Activated CD4-positive, CD25-positive, alpha-beta regulatory T cell treated with anti-CD3 and anti-CD28 coated beads, Interleukin-2, amount 50 U/mL, for 24 hours (primary cell): ENCODE measurements around the gene PAK2.
"Not testable (repeated sequence)": the region's sequence is repeated elsewhere in the genome, so short reads cannot be mapped to it uniquely, and the experiment has no call there.

ENCODE experiments used
- ATAC-seq, 2 donors: fragments of 150-1000 bp; cut with Tn5 transposase; one replicate each; pipeline ENCODE4 v1.10.0; 2021; ENCODE audit warnings: mild to moderate bottlenecking in 1 of 2, moderate library complexity in 1 of 2

Gene PAK2

DNA sequence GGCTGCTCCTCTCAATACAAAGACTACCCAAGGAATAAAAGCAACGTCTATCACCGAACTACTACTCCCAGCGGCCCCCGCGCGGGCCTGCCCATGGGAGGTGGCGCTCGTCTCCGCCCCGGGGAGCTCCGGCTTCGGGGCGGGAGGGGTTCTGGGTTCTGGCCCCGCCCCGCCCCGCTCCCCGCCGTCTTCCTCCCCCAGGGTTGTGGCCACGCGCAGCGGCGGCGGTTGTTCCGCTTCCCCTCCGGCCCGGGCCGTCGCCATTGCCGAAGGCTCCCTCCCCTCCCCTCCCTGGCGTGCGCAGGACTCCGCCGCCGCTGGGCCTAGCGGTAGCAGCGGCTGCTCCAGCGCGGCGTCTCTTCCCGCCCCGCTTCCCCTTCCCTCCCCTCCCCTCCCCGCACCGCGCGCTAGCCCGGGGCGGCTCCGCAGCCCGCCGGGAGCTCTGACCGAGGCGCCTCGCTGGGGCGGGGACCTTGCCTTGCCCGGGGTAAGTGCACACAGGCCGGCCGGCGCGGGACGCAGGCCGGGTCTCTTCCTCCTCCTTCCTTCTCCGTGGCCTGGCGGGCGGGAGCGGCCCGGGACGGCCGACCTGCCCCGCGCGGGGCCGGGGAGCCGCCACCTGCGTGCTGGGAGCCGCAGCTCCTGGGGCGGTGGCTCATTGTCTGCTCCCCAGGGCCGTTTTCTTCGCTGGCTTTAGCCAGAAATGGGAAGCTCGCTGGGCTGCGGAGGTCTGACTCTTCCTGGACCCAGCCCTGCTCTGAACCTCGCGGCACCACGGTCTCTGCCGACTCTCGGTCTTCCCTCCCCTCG lies at the start of gene PAK2:
TSS of gene PAK2 (plus strand) at position 187 of the 810 bp plus-strand sequence. CDS start 42,790 bp downstream, outside the sequence.
- peak; percentile 88 to 89 for ATAC-seq

DNA sequence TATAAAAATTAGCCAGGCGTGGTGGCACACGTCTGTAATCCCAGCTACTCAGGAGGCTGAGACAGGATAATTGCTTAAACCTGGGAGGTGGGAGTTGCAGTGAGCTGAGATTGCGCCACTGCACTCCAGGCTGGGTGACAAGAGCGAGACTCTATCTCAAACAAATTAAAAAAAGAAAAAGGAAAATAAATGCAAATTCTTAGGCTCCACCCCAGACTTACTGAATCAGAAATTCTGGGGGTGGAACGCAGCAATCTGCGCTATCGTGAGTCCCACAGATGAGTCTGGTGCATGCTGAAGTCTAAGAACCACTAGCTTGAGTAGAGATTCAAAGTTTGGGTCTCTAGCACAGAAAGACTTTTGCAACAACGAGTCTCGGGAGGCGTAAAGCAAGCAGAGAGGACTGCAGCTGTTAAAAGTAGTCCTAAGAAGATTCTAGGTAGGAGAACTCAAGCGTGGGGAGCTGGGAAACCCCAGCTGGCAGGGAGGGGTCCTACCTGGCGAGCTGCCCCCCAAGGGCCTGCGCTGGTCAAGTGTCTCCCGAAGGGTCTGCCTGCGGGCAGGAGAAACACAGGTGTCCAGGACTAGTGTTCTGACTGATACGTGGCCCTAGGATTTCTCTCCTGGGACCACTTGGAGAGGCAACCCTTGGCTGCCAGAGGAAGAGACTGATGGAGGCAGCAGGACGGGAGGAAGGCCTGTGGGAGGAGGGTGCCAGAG lies 49.6 kb upstream of the PAK2 start:
- ATAC-seq = no peak

DNA sequence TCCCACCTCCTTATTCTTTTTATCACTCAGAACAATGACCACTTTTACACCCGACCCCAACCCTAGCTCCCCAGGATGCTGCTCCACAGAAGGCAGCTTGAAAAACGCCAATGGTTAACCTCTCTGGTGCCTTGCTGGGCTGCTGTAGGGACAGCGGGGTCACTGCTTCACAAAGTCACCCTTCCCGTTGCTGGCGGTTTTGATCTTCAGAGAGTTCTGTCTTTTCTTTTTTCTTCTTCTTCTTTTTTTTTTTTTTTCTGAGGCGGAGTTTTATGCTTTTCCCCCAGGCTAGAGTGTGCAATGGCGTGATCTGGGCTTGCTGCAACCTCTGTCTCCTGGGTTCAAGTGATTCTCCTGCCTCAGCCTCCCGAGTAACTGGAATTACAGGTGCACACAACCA lies 48.3 kb upstream of the PAK2 start:
- ATAC-seq = no peak

DNA sequence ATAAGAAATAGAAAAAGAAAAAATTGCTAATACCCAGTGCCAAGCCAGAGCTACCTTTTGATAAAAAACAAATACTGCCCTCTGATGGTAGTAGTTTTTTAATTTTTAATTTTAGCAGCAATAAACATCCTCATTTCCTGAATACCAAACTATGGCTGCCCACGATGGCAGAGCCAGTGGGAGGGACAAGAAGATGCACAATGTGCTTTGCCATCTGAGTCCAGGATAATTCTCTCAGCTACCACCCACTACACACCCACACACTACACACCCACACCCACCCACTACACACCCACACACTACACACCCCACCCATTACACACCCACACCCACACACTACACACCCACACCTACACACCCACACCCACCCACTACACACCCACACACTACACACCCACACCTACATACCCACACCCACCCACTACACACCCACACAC lies 45.4 kb upstream of the PAK2 start:
- no peak for ATAC-seq

DNA sequence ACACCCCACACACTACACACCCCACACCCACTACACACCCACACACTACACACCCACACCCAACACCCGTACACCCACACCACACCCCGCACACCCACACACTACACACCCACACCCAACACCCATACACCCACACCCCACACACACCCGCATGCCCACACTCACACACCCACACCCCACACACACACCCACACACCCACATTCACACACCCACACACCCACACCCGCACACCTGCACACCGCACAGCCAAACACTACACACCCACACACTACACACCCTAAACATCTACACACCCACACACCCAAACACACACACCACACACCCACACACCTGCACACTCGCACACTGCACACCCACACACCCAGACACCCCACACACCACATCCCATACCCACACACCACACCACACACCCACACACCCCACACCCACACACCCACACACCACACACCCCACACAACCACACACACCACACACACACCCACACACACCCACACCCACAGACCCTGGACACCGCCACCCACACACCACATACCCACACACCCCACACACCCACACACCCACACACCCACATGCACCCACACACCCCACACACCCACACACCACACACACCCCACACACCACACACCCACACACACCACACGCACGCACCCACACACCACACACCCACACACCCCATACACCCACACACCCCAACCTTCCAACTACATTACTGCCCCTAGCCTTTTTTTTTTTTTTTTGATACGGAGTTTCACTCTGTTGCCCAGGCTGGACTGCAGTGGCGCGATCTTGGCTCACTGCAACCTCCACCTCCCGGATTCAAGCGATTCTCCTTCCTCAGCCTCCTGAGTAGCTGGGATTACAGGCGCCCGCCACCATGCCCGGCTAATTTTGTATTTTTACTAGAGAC lies 44.5 kb upstream of the PAK2 start:
- ATAC-seq = no peak

DNA sequence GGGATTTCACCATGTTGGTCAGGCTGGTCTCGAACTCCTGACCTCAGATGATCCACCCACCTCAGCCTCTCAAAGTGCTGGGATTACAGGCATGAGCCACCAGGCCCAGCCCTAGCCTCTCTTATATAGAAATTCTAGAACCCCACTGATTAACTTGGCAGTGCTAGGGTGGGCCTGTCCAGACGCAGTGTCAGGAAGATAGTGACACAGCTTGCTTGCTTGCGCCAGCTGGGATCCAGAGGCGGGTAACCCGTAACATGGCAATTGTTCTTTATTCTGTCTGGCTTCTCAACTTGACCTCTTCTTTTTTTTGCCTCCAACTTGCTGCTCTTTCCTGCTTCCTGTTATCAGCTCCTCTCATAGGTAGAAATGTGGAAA lies 43.8 kb upstream of the PAK2 start:
- ATAC-seq = no peak

DNA sequence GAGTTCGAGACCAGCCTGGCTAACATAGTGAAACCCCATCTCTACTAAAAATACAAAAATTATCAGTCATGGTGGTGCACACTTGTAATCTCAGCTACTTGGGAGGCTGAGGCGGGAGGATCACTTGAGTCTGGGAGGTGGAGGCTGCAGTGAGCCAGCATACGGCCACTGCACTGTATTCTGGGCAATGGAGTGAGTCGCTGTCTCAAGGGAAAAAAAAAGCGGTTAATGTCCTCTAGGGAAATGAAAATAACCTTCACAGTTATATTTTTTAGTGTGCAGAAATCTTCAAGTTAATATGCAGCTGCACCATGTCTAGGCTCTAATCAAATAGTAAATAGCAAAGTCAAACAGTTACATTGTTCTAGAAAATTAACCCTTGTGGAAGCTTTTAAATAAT lies 42.4 kb upstream of the PAK2 start:
- ATAC-seq = no peak

DNA sequence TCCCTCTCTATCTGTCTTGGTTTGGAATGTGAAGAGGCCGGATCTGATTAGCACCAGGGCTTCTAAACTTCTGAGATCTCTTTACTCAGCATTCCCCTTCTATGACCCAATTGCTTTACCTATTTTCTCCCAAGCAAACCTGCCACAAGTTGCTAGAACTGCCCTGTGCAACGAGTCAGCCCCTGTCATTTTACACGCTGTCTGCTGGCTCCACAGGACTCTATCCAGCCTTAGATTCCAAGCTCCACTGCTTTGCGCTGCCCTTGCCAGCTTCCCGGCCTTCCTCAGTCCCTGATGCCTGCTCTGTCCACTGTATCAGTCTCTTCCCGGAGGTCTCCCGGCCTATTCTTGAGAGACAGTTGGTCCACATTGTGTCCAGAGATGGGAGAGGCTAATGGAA lies 39.9 kb upstream of the PAK2 start:
- ATAC-seq = no peak

DNA sequence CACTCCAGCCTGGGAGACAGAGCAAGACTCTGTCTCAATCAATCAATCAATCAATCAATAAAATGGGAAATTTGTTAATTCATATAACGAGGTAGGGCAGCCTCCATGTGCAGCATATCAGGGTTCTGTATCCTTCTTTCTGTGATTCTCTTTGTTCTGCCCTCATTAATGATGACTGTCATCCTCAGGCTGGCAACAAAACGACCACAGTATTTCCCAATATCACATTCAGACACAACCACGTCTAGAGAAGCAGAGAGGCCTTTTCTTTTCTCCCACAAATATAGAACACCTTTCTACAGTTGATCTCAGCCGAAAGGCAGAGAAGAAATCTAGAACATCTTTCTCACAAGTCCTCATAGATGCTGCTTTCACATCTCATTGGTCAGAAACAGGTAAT lies 38.9 kb upstream of the PAK2 start:
- no peak for ATAC-seq

DNA sequence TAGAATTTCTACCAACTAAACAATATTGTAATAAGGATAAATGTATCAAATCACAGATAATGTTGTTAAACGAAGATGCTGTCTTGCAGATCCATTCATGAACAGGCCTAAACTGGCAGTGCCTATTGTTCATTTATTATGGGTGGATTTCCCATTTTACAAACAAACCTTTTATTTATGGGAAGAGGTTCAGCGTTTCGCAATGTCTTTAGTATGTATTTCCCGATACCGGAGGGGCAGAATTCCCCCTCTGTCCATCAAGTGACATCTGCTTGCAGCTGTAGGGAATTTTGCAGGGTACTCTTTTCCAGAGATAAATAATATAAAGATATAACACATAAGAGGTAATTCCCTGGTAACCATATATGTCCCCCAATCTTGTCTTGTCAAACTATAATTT lies 33.3 kb upstream of the PAK2 start:
- no peak for ATAC-seq

DNA sequence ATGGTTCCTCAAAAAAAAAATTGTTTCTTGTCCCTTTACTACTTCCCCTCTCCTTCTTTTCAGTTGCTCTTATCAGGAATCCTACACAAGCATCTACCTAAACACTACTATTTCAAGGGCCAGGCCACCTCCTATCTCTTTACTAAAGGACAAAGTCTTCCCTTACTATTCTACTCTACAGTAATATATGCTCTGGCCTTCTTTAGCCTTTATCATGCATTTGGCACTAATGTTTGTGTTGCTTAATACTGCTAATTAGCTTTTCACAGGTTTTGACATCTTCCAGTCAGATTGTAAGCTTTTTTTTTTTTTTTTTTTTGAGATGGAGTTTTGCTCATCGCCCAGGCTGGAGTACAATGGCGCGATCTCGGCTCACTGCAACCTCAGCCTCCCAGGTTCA lies 32.9 kb upstream of the PAK2 start:
- ATAC-seq = no peak

DNA sequence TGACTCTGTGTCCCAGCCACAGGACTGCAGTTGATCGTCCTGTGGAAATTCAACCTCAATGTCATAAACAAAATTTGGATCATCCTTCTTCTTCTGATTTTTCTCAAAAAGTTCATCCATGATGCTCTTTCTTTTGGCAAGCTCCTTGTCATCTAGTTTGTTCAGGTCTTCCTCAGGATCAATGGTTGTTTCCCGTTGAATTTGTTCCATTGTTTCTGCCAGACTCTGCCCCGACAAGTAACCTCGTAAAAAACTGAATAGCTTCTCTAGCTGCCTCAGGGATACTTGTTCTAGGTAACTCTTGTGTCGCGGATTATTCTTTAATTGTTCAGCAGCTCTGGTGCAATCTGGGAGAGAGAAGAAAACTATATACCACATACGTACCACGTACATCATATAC lies 32.1 kb upstream of the PAK2 start:
- no peak for ATAC-seq

DNA sequence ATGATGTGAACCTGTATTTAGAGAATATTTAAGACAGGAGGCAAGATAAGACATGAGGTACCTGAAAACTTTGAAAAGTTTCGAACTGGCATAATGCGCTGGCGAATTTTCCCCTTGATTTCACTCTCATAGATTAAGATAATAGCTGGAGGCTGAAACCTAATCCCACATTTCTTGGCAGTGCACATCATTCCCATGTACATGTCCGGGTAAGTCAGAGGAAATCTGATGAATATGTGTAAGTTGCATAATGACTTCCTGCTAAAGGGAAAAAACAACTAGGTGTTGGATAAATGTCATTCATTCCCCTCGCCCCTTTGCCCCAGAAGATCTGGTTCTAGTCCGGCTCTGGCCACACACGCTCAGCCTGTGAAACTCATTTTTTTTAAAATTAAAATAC lies 31.2 kb upstream of the PAK2 start:
- no peak for ATAC-seq

DNA sequence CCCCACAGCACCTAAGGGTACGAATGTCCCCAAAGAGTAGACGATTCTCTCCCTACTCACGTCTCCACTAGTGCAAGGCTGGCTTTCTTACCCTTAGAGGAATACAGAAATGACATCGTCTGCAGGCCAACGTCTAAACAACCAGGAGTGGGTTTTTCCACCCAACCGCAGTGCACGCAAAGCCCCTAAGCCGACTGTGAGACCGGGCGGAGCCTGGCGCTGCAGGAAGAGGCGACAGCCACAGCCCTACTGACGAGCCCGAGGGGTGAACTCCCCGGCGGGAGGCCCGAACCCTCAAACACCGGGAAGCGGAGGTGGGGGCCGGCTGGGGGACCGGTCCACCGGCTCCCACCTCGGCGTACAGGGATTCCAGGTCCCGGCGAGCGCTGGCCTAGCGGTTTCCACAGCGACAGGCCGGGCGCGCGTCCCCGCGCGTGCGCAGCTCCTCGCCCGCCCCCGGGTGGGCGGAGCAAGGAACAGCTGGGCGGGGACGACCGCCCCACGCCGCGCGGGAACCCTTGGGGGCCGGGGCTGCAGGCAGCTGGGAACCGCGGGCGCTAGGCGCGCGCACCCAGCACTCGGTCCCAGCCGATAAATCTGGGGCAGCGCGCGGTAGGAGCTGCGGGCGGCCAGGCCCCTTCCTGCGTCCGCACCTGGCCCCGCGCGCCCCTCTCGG lies 27.7 kb upstream of the PAK2 start, which contains the start of the genes CEP19 and PIGX:
TSS of gene CEP19 (minus strand) at position 413 of the 676 bp plus-strand sequence. CDS start 3,593 bp downstream, outside the sequence.
TSS of gene PIGX (plus strand) at position 540 of the 676 bp plus-strand sequence.
- ATAC-seq = peak; percentile 85 to 88

DNA sequence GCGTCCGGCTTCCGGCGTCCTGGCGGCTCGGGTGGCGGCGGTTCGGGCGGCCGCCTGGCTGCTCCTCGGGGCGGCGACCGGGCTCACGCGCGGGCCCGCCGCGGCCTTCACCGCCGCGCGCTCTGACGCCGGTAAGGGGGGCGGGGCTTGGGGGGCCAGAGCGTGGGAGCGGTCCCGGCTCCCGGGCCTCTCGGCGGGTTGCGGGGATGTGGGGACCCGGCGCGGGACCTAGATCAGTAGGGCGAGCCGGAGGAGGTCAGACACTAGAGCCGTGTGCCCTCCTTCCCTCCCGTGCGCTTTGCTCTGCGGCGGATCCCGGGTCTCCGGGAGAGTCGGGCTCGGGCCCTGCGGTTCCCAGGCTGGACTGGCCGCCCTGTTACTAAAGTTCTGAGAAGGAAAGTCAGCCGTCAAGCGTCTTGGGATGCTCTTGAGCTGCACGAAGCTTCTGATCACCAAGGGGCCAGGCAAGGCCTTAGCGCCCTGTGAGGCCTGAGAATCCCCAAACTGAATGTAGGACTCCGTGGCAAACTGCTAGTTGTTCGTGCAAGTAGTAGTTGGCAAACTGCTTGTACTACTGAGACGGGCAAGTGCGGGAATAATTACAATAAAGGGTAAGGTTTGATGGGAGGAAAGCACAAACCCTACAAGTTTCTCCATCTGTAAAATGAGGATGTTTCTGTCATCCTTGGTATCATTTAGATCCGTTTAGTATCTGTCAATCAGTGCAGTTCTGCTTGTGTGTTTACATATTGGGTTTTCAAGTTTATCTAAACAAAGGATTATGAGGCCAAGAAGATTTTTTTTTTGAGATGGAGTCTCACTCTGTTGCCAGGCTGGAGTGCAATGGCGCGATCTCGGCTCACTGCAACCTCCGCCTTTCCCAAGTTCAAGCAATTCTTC lies 26.9 kb upstream of the PAK2 start:
- peak; percentile 44 to 59 for ATAC-seq

DNA sequence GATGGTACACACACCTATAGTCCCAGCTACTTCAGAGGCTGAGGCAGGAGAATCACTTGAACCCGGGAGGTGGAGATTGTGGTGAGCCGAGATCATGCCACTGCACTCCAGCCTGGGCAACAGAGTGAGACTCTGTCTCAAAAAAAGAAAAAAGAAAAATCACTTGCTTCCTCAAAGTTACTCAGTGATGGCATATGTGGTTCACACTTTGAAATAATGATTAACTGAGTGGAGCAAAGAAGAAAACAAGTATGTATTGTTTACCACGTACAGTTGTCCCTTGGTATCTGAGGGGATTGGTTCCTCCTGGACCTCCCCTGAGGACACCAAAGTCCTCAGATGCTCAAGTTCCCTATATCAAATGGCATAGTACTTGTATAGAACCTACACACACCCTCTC lies 22.5 kb upstream of the PAK2 start:
- not testable (repeated sequence) for ATAC-seq

DNA sequence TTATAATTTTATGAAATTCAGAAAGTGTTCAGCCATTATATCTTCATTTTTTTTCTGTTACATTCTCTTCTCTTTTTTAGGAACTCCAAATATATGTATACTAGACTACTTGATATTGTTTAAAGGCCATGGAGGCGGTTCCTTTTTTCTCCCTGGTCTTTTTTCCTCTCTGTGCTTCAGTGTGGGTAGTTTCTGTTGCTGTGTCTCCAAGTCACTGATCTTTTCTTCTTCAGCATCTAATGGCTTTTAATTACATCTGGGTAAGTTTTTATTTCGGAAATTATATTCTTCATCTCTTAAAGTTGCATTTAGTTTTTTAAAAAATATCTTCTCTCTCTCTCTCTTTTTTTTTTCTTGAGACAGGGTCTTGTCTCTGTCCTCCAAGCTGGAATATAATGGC lies 18.6 kb upstream of the PAK2 start:
- no peak for ATAC-seq

DNA sequence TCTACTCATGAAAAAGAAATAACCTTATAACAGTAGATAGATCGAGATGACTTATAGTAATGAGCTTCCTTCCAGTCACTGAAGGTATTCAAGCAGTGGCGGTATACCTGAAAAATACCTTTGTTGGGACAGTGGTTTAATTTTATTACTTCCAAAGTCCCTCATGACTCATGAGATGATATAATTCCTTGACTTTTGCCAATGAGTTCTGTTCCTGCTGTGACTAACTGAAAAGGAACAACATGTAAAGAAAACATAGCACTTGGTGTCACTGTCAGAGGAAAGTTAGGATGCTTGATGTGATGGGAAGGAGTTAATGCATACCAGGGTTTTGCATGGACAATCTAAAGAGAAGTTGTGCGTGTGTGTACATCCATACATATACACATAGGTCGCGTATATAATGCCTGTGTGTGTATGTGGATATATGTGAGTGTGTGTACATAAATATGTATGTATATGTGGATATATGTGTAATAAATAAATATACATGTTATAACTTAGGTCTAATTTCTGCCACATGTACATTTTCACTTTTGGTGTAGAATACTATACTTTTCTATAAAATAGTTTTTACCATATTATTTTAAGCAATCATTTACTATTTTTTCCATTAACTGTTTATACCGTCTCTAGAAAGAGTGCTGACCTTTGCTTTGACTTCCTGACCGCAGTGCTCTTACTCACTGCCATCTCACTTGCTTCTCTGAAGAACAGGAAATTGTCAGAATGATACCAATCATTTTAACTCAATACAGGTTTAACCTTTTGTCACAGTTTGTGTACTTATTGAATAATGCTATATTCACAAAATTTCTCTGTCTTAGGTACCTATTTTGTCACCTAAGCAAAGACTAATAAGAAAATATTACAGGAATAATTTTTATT lies 12.6 kb upstream of the PAK2 start:
- ATAC-seq = peak; percentile 100

DNA sequence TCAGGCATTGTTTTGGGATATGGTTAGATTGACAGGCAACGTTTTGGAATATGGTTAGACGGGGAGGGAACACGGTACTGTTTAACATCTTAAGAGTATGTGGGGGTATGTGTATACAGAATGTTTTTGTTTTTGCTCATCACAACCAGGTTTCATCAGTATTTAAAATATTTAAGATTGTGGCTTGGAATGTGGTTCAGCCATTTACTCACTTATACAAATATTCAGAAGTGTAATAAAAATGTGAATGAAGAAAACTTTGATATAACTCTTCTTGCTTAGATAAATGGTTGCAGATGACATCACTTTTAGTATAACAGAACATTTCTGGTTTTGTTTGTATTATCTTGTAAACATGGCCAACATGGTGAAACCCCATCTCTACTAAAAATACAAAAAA lies 3.9 kb upstream of the PAK2 start:
- ATAC-seq = no peak
